Measurements from ENCODE around the gene WDR45.

WDR45 gene

GRCh38 chrX:49043220-49043986 is 36.3 kb downstream of the WDR45 start, which contains the start of gene TFE3:
TSS of gene TFE3 (minus strand) at chrX:49043357. CDS start at chrX:49043226, 131 bp downstream.
- peaks cover 7% of the 10 kb centered on the region for H3K4me1 ChIP-seq (ENCODE audit: insufficient read depth, insufficient read length)
- H3K9ac ChIP-seq (ENCODE audit: insufficient read length, low read depth), result peak within 1 kb of the TSS; percentile 90
- peak within 1 kb of the TSS; percentile 80 for H3K4me3 ChIP-seq (ENCODE audit: insufficient read length, low read depth)
- TF ChIP-seq SUZ12 (IDR thresholded peaks at IDR 0.05; ENCODE audit: extremely low read depth, insufficient read depth, insufficient read length) (no peak), ZNF274 (IDR thresholded peaks at IDR 0.05; ENCODE audit: low read depth, low read length) (no peak), YY1 (IDR thresholded peaks at IDR 0.05; ENCODE audit: insufficient read depth, insufficient read length) (no peak)
- H3K9me3 ChIP-seq (ENCODE audit: insufficient read depth, low read length), result no peaks in the 10 kb centered on the region
- H3K36me3 ChIP-seq (ENCODE audit: insufficient read depth, insufficient read length, low read length), result peaks cover 12% of the 10 kb centered on the region
- no peaks in the 10 kb centered on the region for H3K27me3 ChIP-seq (ENCODE audit: insufficient read depth, insufficient read length)
- DNase-seq (ENCODE audit: low read depth, low spot score), result peak; percentile 98

GRCh38 chrX:49042581-49043219 is 37.0 kb downstream of the WDR45 start:
- Histone ChIP-seq H3K27me3 (ENCODE audit: insufficient read depth, insufficient read length) (no peaks in the 10 kb centered on the region), H3K9me3 (ENCODE audit: insufficient read depth, low read length) (no peaks in the 10 kb centered on the region), H3K9ac (ENCODE audit: insufficient read length, low read depth) (peak overlapping the region; percentile 90), H3K36me3 (ENCODE audit: insufficient read depth, insufficient read length, low read length) (peaks cover 19% of the 10 kb centered on the region), H3K4me3 (ENCODE audit: insufficient read length, low read depth) (peak overlapping the region; percentile 80), H3K4me1 (ENCODE audit: insufficient read depth, insufficient read length) (peaks cover 7% of the 10 kb centered on the region)
- TF ChIP-seq ZNF274 (IDR thresholded peaks at IDR 0.05; ENCODE audit: low read depth, low read length) (no peak), SUZ12 (IDR thresholded peaks at IDR 0.05; ENCODE audit: extremely low read depth, insufficient read depth, insufficient read length) (no peak), YY1 (IDR thresholded peaks at IDR 0.05; ENCODE audit: insufficient read depth, insufficient read length) (no peak)
- no peak for DNase-seq (ENCODE audit: low read depth, low spot score)

- TF ChIP-seq SUZ12 (IDR thresholded peaks at IDR 0.05; ENCODE audit: extremely low read depth, insufficient read depth, insufficient read length), result no peak
- no peak for TF ChIP-seq ZNF274 (IDR thresholded peaks at IDR 0.05; ENCODE audit: low read depth, low read length)
- no peak for TF ChIP-seq YY1 (IDR thresholded peaks at IDR 0.05; ENCODE audit: insufficient read depth, insufficient read length)
- DNase-seq (ENCODE audit: low read depth, low spot score), result no peak
- Histone ChIP-seq H3K9me3 (ENCODE audit: insufficient read depth, low read length) (no peaks in the 10 kb centered on the region), H3K9ac (ENCODE audit: insufficient read length, low read depth) (peak overlapping the region; percentile 90), H3K27me3 (ENCODE audit: insufficient read depth, insufficient read length) (no peaks in the 10 kb centered on the region), H3K36me3 (ENCODE audit: insufficient read depth, insufficient read length, low read length) (peaks cover 26% of the 10 kb centered on the region), H3K4me3 (ENCODE audit: insufficient read length, low read depth) (peak overlapping the region; percentile 80), H3K4me1 (ENCODE audit: insufficient read depth, insufficient read length) (peaks cover 7% of the 10 kb centered on the region)
Measured at GRCh38 chrX:49041744-49042580, 37.7 kb downstream of the WDR45 start.

DNA sequence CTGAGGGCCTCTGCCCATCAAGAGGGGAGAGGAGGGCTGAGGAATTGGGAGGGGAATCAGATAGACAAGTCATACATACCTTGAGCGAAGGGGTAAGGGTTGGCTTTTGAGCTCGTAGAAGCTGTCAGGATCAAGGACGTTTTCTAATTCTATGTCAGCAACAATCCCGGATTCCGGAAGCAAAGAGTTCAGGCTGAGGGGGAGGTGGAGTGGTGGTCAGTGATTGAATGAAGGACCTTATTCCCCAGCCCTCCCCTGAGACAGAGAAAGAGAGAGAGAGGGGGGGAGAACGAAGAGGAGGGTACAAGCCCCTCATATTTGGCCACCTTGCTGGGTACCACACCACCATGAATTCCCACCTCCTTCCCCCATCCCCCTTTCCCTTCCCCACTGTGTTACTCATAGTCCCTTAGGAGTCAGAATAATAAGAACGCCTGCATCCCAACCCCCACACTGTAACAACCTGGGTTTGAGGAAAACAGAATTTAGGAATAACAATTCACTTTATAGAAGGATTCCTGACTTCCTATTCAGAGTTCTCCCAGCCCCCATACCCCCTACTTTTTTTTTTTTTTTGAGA is 39.2 kb downstream of the WDR45 start:
- Histone ChIP-seq H3K4me3 (ENCODE audit: insufficient read length, low read depth) (peak overlapping the region; percentile 22), H3K36me3 (ENCODE audit: insufficient read depth, insufficient read length, low read length) (peaks cover 35% of the 10 kb centered on the region), H3K27me3 (ENCODE audit: insufficient read depth, insufficient read length) (no peaks in the 10 kb centered on the region), H3K9me3 (ENCODE audit: insufficient read depth, low read length) (no peaks in the 10 kb centered on the region), H3K9ac (ENCODE audit: insufficient read length, low read depth) (peak overlapping the region; percentile 16), H3K4me1 (ENCODE audit: insufficient read depth, insufficient read length) (peaks cover 7% of the 10 kb centered on the region)
- TF ChIP-seq SUZ12 (IDR thresholded peaks at IDR 0.05; ENCODE audit: extremely low read depth, insufficient read depth, insufficient read length) (no peak), YY1 (IDR thresholded peaks at IDR 0.05; ENCODE audit: insufficient read depth, insufficient read length) (no peak), ZNF274 (IDR thresholded peaks at IDR 0.05; ENCODE audit: low read depth, low read length) (no peak)
- DNase-seq (ENCODE audit: low read depth, low spot score), result no peak

- H3K4me1 ChIP-seq (ENCODE audit: insufficient read depth, insufficient read length), result peaks cover 7% of the 10 kb centered on the region
- H3K36me3 ChIP-seq (ENCODE audit: insufficient read depth, insufficient read length, low read length), result peaks cover 36% of the 10 kb centered on the region
- TF ChIP-seq SUZ12 (IDR thresholded peaks at IDR 0.05; ENCODE audit: extremely low read depth, insufficient read depth, insufficient read length), result no peak
- TF ChIP-seq ZNF274 (IDR thresholded peaks at IDR 0.05; ENCODE audit: low read depth, low read length), result no peak
- H3K27me3 ChIP-seq (ENCODE audit: insufficient read depth, insufficient read length), result no peaks in the 10 kb centered on the region
- peak overlapping the region; percentile 62 for H3K9ac ChIP-seq (ENCODE audit: insufficient read length, low read depth)
- peak overlapping the region; percentile 22 for H3K4me3 ChIP-seq (ENCODE audit: insufficient read length, low read depth)
- H3K9me3 ChIP-seq (ENCODE audit: insufficient read depth, low read length), result no peaks in the 10 kb centered on the region
- DNase-seq (ENCODE audit: low read depth, low spot score), result peak; percentile 97
Measured at GRCh38 chrX:49039598-49040375, 39.9 kb downstream of the WDR45 start.

GRCh38 chrX:49037883-49038475 is 41.7 kb downstream of the WDR45 start:
- no peaks in the 10 kb centered on the region for H3K27me3 ChIP-seq (ENCODE audit: insufficient read depth, insufficient read length)
- H3K9me3 ChIP-seq (ENCODE audit: insufficient read depth, low read length), result no peaks in the 10 kb centered on the region
- no peak overlapping the region for H3K4me3 ChIP-seq (ENCODE audit: insufficient read length, low read depth)
- H3K4me1 ChIP-seq (ENCODE audit: insufficient read depth, insufficient read length), result peaks cover 7% of the 10 kb centered on the region
- TF ChIP-seq ZNF274 (IDR thresholded peaks at IDR 0.05; ENCODE audit: low read depth, low read length) (no peak), YY1 (IDR thresholded peaks at IDR 0.05; ENCODE audit: insufficient read depth, insufficient read length) (no peak), SUZ12 (IDR thresholded peaks at IDR 0.05; ENCODE audit: extremely low read depth, insufficient read depth, insufficient read length) (no peak)
- H3K9ac ChIP-seq (ENCODE audit: insufficient read length, low read depth), result no peak overlapping the region
- H3K36me3 ChIP-seq (ENCODE audit: insufficient read depth, insufficient read length, low read length), result peaks cover 54% of the 10 kb centered on the region
- DNase-seq (ENCODE audit: low read depth, low spot score), result no peak
